ENCODE data around the gene PPARA.

The PPARA gene

GRCh38 chr22:46203601-46203980 is 53.3 kb downstream of the PPARA start:
- no peak for DNase-seq (ENCODE audit: low spot score)

DNA sequence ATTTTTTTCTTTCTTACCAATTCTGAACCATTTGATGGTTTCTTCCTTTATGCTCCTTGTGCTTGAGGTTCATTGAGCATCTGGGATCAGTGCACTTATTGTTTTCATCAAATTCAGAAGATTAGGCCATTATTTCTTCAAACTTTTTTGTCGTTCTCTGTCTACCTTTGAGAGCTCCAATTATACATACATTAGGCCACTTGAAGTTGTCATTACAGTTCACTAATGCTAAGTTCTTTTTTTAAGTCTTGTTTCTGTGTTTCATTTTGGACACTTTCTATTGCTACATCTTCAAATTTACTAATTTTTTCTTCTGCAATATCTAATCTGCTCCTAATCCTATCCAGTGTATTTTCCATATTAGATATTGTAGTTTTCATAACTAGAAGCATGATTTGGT is 58.9 kb downstream of the PPARA start:
- no peak for DNase-seq (ENCODE audit: low spot score)

- no peak for DNase-seq (ENCODE audit: low spot score)
Observed at GRCh38 chr22:46212195-46212594, 61.9 kb downstream of the PPARA start.

DNA sequence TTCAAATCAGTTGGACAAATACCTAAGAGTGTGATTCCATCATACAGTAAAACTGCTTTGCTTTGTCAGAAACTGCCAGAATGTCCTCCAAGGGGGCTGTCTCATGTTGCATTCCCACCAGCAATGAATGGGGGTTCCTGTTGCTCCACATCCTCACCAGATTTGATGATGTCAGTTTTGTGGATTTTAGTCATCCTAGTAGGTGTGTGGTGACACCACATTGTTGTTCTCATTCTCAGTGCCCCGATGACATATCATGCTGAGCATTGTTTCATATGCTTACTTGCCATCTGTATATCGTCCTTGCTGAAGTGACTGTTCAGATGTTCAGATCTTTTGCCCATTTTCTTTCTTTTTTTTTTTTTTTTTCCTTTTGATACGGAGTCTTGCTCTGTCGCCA is 62.7 kb downstream of the PPARA start:
- DNase-seq (ENCODE audit: low spot score), result no peak

DNA sequence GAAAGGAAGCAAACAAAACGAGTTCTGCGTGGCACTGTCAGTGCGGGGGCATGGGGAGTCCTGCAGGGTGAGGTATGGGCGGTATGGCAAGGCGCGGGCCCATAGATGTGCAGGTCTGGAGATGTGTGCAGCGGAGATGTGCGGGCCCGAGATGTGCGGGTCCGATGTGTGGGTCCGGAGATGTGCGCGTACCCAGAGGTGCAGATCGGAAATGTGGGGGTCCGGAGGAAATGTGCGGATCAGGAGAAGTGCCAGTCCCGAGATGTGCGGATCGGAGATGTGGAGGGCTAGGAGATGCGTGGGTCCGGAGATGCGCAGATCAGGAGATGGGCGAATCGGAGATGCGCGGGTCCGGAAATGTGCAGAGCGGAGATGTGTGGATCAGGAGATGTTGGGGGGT is 63.8 kb downstream of the PPARA start:
- DNase-seq (ENCODE audit: low spot score), result no peak

GRCh38 chr22:46214616-46215015 is 64.3 kb downstream of the PPARA start:
- no peak for DNase-seq (ENCODE audit: low spot score)

- no peak for DNase-seq (ENCODE audit: low spot score)
Observed at GRCh38 chr22:46219636-46220035, 69.3 kb downstream of the PPARA start.

GRCh38 chr22:46220921-46221320 is 70.6 kb downstream of the PPARA start:
- no peak for DNase-seq (ENCODE audit: low spot score)

DNA sequence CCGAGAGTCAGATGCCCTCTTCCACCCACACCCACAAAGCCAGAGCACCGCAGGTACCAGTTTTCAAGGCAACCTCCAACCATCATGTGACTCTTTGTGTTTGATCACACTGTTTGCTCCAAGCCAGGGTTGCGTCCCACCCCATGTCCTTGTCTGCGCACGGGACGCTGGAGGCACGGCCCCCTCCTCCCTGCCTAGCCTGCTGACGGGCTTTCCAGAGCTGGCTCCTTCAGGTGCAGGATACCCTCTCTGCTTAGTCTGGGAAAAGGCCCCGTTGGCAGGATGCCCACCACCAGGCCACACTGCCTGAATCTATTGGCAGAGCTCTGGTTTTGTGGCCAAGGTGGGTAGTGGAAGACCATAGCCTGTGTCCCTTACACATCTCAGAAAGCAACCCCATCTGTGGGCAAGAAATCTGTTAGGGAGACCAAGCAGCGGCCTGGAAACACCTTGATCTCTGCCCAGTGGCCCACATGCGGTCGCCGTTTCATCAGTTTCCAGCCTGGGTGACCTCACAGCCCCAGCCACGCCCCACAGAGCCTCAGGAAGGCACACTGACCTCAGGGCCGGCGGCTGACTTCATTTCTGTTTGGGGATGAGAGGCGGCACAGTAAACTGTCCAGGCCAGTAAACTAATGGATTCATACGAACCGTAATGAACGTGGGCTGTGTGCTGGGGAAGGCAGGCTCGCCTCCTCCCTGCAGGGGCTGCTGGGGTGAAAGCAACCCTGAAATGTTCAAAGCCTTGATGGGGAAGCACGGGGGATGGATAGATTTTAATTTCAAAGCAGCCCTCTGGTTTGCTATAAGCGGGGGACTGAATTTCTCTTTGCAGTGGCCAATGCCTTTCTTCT is 73.9 kb downstream of the PPARA start:
- DNase-seq (ENCODE audit: low spot score), result no peak

GRCh38 chr22:46224898-46225290 is 74.6 kb downstream of the PPARA start:
- no peak for DNase-seq (ENCODE audit: low spot score)

DNA sequence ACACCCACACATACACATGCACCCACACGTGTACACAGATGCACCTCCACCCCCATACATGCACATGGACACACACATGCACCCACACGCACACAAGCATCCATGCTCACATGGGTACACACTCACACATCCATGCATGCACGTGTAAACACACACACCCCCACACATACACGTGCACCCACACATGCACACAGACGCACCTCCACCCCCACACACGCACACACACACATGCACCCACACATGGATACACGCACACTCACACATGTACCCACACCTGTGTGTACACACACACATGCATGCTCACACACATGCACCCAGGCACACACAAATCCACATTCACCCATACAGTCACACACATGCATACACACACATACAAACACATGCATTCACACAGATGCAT is 75.3 kb downstream of the PPARA start:
- DNase-seq (ENCODE audit: low spot score), result no peak

- DNase-seq (ENCODE audit: low spot score), result no peak
Observed at GRCh38 chr22:46226577-46226976, 76.3 kb downstream of the PPARA start.

- no peak for DNase-seq (ENCODE audit: low spot score)
Observed at GRCh38 chr22:46229701-46230100, 79.4 kb downstream of the PPARA start.

- no peak for DNase-seq (ENCODE audit: low spot score)
Observed at GRCh38 chr22:46230262-46230901, 80.1 kb downstream of the PPARA start.

DNA sequence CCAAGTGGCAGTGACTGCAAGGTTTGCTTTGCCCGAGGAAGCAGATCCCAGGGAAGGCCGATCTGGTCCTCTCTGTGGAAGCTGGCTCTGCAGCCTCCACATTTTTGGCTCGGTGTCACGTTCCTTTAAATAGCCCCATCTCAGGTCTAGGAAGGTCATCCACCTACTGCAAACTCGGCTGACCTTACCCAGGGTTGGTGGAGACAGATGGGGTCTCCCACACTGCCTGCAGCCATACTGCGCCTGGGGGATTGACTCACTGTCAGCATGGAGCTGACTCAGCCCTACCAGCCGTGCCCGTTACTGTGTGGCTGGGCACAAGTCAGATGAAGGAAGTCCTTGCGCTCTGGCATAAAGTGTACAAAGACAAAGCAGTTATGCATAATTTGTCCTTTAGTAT is 82.9 kb downstream of the PPARA start:
- no peak for DNase-seq (ENCODE audit: low spot score)

- no peak for DNase-seq (ENCODE audit: low spot score)
Observed at GRCh38 chr22:46234969-46235368, 84.6 kb downstream of the PPARA start.

DNA sequence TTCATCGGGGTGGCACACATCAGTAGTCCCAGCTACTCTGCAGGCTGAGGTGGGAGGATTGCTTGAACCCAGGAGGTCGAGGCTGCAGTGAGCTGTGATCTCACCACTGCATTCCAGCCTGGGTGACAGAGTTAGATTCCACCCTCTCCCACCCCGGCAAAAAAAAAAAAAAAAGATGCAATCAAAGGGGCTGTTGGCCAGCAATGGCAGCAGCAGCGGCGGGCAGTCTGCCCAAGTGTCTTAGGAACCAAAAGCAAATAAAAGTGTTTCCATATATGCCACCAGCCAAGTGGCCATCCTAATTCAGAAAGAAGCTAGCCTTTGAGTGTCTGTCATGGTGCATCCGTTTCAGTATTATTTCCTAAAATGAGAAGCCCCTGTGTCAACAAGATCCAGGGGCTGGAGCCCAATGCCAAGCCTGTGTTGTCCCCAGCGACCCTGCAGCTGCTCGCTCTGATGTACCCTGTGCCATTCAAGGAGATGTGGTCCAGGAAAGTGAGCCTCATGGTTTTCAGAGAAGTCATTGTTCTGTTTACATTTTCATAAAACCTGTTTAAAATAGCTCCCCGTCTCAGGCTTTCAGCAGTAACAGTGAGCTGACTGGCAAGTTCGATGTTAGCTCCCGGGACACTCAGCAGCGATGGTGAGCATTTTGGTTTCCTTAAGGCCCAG is 87.3 kb downstream of the PPARA start:
- no peak for DNase-seq (ENCODE audit: low spot score)

GRCh38 chr22:46238541-46238940 is 88.2 kb downstream of the PPARA start:
- no peak for DNase-seq (ENCODE audit: low spot score)

DNA sequence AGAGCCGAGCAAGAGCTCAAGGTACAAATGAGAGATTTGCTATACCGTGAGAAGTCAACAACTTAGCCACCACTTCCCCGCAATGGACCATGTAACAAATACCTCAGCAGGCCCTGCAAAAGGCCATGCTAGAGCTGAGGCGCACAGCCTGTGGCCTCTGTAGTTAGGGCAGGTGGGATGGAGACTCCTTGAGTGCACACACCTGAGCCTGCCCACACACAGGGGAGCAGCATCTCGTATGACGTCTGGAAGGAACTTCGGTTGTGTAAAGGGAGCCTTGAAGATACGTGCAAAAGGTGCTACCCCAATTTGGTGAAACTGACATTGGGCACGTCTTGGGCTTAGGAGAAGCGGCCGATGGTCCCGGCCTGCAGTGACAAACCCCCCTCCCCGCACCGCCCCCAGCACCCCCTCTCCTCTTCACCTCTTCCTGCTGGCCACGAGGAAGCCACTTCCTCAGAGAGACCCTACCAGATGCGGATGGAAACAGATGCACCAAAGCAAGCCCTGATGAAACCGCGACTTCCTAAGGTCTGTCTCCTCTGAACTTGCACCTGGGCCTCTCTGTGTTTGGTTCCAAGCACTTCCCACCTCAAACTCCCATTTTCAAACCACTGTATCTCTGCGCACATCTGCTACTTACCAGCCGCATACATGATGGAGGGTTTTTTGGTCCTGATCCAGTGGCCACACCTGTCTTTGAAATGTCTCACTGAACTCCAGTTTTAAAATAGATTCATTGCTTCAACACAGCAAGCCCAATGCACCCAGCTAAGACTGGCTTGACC is 89.1 kb downstream of the PPARA start:
- no peak for DNase-seq (ENCODE audit: low spot score)

GRCh38 chr22:46240073-46240472 is 89.7 kb downstream of the PPARA start:
- DNase-seq (ENCODE audit: low spot score), result no peak

DNA sequence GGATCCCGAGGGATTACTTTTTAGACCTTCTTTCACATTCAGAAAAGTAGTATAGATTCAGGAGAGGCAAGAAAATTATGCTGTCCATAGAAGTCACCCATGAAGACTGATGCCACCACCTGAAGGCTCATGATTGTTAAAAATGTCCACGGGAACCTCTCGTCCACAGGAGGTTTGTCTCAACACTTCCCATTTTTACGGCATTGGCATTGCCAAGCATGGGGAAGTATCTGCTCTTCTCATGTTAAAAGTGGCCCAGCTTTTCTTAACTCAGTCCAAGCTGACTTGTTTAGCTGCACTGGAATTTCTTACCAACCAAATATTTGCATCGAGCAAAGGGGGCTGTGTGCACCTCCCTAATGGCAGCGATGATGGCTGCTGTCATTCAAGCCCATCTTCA is 90.2 kb downstream of the PPARA start:
- DNase-seq (ENCODE audit: low spot score), result no peak

DNA sequence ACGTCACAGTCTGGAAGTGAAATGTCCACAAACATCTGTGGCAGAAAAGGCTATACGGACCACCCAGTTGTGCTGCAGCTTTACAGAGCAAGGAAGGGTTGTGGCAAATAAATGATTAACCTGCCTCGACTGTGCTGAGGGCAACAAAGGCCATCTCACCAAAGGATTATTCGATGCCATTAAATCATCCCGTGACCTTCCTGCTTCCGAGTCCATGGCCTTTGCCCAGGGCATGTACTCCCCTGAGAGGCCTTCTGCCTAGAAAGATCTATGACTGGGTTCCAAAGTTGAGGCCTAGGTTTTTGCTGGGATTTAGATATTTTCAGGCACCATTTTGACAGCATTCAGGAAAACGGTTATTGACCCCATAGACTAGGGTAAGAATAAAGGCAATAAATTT is 90.6 kb downstream of the PPARA start:
- DNase-seq (ENCODE audit: low spot score), result no peak

Measured in SK-N-DZ (cell line).